NCI-H82 treated with DMSO at 0.1 percent for 48 hours (cell line): ENCODE measurements around the gene AGXT.

Source experiments
- DNase-seq: peaks from one replicate; lab custom pipeline; 2025; ENCODE audit not compliant: unreplicated experiment; lab: John Stamatoyannopoulos, UW

AGXT gene

DNA sequence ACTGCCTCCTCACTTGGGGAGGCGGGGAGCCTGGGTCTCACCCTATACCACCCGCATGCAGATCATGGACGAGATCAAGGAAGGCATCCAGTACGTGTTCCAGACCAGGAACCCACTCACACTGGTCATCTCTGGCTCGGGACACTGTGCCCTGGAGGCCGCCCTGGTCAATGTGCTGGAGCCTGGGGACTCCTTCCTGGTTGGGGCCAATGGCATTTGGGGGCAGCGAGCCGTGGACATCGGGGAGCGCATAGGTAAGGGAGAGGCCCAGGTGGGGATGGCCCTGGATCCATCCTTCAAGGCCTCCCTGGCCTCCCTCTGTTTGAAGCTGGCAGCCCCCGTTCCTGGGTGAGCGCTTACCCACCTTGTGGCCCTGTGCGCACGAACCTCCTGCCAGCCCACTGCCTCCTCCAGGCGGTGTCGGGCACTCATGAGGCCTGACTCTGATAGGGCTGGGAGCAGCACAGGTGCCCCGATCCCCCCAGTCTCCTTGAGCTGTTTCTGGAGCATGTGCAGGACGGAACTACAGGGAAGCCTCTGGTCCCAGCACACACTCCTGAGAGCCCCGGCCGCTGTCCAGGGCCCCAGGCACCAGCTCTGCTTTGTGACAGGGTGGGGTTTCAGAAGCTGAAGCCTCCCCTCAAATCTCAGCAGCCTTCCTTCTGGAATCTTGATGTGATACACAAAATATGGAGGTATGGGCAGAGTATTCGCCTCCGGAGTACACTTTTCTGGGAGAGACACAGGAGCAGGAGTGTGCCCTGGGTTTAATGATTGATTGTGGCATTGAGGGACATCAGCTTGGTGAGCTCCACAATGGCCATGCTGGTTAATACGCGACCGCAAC lies 708 bp downstream of the AGXT start:
- no peak for DNase-seq

DNA sequence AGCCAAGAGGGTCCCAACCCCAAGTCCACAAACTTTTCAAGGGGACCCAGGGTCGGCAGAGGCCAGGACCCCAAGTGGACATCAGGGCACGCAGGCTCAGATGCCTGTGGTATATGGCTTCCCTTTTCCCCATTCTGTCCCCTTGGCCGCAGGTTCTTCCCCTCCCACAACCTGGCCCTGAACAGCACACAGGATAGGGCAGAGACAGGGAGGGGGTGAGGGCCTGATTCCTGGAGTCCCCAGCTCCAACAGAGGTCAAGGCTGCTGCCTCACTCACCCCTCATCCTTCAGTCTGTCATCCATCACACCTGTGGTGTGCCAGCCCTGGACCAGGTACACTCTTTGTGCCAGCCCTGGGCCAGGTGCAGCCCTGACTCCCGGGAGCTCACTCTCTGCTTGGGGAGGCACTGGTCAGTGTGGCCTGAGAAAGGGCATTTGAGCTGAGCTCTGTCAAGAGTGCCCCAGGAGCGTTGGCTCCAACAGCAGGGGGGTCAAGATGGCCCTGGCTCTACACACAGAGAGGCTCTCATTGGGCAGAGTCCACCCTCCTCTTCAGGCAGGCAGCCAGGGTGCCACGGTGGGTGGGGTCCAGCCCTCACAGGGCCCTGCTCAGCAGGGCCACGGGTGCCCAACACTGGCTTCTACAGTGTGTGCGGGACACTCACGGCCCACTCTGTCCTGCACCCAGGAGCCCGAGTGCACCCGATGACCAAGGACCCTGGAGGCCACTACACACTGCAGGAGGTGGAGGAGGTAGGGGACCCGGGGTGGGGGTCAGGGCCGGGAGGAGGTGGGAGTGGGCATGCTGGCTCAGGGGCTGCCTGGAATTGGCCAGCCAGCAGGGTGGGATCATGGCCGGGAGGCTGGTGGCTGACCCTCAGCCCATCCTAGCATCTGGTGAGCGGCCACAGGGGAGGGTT lies 1.6 kb downstream of the AGXT start:
- DNase-seq = no peak

DNA sequence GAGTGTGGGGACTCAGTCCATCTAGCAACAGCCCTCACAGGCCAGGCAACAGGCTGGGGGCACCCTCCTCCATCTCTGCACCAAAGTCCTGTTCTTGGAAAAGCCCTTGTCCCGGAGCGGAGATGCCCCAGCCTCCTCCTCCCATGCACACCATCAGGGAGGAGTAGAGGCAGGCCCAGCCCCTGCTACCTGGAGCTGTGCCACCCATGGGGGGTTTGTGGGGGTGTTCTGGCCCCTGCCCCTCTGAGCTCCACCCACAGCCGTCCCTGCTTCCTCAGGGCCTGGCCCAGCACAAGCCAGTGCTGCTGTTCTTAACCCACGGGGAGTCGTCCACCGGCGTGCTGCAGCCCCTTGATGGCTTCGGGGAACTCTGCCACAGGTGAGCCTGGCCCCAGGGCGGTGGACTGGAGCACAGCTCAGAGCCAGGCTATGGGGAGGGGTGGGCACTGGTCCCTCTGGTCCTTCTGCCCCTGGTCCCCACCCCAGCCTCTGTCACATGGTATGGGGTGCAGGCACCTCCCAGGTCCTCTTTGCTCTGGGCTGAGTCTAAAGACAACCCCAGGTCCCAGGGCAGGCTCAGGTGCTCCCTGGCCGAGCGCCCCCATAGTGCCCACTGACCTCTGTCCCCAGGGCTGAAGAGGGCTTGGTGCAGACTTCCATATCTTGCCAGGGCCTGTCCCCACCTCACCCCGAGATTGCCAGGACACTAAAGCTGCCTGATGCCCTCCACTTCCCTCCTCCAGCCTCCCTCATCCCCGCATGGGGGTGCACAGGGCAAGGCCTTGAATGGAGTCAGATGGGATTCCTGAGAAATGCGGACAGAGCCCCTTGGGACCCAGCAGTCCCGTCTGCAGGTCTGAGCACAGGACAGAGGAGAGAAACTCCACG lies 2.7 kb downstream of the AGXT start:
- no peak for DNase-seq

DNA sequence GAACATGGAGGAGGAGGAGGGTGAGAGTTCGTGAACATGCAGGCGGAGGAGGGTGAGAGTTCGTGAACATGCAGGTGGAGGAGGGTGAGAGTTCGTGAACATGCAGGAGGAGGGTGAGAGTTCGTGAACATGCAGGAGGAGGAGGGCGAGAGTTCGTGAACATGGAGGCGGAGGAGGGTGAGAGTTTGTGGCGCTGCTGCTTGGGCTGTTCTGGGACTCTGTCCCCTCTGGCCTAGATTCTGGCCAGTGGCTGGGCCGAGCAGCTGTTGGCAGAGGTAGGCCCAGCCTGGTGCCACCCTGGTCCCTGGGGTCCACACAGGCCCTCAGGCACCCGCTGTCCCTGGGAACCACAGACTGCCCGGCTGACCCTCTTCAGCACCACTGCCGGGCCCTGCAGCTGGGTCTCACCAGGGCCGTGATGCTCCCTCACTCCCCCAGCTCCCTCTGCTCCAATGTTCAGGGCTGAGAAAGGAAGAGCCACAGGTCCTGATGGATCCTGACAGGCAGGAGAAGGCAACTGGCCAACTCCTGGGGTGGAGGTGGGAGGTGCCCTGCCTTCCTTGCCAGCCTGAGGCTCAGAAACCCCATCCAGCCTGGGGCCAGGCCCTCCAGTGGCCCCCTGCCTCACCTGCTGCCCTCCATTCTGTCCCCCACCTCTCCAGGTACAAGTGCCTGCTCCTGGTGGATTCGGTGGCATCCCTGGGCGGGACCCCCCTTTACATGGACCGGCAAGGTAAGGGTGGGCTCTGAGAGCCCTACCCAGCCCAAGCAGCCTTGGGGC lies 3.9 kb downstream of the AGXT start:
- no peak for DNase-seq

DNA sequence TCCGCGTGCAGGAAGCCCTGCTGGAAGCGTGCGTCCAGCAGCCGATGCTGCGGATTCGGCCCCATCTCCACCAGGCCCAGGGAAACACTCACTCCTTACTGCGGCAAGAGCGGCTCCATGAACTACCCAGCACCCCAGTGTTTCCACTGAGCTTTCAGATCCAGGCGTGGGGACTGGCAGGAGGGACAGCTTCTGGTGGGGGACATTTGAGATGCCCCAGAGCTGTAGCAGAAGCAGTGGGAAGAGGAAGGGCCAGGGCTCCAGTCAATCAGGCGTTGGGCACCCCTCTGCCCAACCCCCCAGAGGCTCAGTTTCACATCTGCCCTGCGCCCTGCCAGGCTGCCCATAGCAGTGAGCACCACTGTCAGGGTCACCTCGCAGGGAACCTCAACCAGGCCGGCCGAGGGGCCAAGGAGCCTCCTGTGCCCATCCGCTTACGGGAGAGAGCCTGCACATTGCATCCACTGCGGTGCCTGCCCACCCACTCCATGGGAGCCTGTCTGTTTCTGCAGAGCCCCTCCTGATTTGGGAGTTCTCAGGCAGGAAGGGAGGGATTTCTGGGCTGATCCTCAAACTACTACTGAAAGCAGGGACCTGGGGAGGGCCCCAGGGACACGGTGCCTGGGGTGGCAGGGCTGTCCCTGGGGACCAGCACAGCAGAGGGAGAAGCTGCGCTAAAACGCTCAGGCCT lies 4.6 kb downstream of the AGXT start:
- DNase-seq = no peak

DNA sequence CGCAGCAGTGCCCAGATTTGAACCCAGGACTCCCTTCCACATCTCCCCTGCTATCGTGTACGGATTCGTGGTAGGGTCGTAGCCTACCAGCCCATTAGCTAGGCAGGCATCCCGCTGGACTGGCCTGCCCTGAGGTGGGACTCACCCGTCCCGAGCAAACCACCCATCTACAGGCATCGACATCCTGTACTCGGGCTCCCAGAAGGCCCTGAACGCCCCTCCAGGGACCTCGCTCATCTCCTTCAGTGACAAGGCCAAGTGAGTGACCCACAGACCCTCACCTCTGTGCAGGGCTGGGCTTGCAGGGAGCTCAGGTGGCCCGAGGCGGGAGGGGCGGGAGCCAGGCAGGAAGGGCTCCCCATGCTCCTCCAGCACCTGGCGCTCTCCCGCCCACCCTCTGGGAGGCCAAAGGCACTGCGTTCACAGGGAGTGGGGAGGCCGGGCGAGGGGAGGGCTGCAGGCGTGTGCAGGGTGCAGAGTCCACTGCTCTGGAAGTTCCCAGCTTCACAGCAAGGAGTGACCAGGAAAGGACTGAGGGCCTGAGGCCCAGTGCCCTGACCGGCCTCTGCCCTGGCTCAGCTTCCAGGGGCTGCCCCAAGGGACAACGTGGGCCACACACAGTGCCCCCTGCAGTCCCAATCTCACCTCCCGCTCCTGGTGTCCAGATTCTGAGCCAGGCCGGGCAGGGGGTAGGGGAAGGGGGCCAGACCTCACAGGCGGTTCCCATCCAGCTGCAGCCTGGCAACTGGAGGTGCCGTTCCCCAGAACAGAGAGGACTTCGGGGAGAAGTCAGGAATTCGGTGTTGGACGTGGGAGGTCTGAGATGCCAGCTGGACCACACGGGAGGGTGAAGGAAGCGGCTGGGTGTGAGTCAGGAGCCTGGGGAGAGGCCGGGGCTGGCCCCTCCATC lies 5.4 kb downstream of the AGXT start:
- DNase-seq = no peak

DNA sequence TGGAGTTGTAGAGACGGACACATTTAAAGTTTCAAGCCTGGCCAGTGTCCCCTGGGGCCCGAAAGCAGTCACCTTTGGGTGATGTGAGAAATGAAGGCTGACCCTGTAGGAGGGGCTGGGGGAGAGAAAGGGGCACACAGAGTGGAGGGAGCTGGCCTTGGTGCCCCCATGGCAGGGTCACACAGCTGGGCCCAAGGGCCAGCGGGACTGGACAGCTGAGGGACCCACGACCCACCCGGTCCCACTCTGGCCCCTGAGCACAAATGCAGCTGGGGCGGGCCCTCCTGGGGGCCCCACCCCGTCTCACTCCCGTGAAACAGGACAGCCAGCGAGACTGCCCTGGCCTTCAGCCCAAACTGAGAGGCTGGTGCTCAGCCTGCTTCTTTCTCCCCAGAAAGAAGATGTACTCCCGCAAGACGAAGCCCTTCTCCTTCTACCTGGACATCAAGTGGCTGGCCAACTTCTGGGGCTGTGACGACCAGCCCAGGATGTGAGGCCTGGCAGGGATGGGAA lies 6.1 kb downstream of the AGXT start:
- DNase-seq = no peak

DNA sequence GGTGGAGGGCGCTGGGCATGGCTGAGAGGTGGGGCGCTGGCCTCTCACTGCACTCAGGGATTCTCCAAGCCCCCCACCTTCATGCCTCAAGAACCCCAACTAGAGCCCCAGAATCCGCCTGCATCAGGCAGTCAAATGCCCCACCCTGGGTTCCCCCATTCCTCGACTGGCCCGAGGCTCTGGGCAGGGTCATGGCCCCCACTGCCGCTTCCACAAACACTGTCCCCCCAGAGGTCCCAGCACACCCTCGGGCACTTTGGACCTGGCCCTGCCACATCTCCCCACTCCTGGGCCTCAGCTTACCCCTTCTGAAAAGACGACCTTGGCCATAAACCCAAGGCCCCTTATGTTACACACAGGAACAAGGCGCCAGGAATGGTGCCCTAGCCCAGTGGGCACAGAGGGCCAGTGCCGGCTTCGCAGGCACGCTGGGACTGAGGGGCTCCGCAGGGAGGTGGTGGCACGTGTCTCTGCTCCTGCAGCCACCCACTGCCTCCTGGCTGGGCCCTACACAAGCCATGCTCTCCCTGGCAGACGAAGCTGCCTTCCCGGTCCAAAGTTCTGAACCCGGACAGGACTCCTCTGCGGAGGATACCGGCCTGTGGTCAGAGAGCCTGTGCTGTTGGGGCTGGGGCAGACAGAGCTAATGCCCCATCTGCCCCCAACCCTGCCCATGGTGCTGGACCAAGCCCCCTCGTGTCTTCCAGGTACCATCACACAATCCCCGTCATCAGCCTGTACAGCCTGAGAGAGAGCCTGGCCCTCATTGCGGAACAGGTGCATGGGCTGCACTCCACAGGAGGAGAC lies 6.8 kb downstream of the AGXT start:
- DNase-seq = no peak

DNA sequence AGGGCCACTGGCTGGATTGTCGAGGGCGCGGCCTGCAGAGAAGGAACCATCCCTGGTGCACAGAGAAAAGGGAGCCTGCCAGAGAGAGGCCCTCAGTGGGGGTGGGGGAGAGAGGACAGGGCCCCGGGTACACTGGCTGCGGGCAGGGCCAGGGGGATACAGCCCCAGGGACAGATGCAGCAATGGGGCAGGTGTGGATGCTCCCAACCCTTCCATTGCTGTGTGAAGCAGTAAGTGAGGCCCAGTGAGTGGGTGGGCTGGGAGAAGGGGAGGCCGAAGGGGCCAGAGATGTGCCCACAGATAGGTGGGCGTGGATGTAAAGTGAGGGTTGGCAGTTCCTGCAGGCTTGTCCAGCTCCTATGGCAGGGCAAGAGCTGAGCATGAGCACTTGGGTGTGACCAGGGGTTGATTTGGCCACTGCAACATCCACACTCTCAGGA lies 7.4 kb downstream of the AGXT start:
- no peak for DNase-seq

DNA sequence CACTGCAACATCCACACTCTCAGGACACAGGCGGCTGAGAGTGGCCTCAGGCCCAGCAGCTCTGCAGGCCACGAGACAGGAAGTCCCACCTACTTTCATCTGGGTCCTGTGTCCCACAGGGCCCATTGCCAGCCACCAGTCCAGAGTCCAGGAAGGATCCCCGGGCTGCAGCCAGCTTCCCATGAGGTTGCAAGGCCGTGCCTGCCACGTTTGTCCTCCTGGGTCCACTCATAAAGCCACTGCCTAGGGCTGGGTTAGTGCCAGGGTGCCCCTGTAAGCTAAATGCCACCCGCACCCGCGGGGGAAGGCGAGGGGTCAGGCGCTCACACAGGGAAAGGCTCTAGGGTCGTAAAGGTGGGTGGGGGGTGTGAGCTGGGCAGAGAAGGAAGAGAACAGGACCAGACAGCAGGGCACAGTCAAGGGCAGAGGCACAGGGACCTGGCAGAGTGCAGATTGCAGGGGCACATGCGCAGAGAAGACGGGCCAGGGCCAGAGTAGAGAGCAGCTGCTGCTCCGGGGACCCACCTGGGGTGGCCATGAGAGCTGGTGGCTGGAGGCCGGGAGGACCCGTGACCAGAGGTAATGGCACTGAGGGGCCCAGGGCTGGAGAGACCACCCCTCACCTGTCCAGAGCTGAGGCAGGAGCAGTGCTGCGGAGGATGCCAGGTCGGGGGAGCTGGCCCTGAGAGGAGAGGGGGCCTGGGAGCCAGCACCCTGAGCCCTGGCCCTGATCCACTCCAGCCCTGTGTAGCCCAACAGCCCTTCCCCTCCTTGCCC lies 8.0 kb downstream of the AGXT start:
- no peak for DNase-seq

DNA sequence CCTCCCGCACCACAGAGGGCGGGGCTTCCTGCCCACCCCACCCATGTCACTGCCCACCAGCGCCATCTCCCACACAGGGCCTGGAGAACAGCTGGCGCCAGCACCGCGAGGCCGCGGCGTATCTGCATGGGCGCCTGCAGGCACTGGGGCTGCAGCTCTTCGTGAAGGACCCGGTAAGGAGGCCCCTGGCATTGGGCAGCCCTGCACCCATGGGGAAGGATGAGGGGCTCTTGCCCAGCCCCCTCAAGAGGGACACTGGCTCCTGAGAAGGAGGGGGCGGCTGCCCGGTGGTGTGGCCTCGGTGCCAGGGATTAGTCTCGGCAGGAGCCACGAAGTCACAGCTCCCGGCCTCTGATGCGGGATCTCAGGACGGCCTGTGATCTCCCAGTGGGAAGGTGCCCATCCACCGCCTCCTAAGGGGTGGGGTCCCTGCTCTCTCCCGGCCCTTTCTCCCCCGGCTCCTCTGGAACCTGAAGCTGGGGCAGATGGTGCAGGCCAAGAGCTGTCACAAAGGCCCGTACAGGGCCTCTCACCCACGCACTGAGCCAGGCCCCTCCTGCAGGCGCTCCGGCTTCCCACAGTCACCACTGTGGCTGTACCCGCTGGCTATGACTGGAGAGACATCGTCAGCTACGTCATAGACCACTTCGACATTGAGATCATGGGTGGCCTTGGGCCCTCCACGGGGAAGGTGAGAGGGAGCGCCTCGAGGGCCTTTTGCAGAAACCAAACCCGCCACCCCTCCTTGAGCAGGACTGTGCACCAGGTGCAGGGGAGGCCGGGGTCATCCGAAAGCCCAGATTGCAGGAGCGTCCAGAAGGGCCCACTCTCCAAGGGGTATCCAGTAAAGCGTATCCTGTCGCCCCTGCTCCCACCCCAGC lies 9.1 kb downstream of the AGXT start:
- DNase-seq = no peak

DNA sequence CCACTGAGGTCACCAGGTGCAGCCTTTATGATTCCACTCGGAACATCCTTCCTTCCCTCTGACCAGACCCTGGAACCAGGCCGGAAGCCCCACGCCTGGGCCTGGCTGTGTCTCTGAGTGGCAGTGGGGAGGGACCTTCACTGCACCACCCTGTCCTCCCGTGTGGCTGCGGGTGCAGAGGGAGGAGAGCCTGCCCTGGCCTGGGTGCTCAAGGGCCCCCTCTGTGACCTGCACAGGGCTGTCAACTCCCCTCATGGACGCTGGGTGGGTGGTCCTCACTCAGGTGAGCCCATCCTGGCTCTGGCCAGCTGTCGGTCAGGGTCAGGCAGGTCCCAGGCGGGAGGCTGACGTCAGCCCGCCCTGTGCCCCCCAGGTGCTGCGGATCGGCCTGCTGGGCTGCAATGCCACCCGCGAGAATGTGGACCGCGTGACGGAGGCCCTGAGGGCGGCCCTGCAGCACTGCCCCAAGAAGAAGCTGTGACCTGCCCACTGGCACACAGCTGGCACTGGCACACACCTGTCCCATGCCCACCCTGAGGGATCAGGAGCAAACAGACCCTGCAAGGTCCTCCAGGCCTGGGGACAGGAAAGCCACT lies 9.8 kb downstream of the AGXT start:
- DNase-seq = no peak

DNA sequence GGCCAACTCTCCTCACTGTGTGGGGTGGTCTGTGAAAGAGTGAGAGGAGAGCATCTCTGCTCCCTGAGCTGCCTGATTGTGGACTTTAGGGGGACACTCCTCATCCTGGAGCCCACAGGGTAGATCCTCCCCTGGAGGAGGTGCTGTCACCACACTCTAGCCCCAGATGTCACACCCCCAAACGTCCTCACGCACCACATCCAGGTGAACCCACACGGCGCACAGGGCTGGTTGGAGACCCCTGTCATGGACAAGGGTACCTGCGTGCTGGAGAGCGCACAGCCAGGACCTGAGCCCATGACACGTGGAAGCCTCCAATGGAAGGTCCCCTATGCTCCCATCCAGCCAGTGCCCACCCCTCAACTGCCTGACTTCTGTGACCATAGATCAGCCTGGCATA lies 10.5 kb downstream of the AGXT start:
- DNase-seq = no peak

DNA sequence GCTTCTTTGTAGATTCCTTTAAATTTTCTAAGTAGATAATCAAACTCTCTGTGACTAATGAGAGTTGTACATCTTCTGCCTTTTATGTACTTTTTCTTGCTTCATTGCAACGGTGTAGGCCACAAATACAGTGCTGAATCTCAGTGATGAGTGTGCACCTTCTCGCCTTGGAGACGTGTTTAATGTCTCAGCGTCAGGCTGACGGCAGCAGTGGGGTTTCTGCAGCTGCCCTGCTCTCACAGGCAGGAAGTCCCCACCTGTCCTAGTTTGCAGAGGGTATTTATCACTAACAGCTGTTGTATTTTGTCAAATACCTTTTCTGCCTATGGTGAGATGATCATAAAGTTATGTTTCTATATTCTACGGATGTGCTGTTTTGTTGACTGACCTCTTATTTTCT lies 13.3 kb downstream of the AGXT start:
- DNase-seq = no peak

DNA sequence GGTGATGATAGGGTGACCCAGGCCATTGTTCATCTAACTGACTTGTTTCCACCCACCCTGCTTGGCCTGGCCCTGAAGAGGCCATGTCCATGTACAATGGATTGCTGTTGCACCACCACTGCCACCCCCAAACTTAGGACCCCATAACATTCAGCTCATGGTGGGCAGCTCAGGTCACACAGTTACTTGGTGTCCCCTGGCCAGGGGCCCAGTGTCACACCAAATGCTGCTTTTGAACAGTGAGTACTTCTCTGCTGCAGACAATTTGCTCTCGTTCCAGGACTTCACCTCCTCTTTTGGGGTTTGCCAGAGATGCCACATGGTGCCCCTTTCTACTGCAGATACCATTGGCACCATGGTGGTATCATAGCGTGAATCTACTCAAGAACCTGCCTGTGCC lies 15.6 kb downstream of the AGXT start:
- DNase-seq = no peak

DNA sequence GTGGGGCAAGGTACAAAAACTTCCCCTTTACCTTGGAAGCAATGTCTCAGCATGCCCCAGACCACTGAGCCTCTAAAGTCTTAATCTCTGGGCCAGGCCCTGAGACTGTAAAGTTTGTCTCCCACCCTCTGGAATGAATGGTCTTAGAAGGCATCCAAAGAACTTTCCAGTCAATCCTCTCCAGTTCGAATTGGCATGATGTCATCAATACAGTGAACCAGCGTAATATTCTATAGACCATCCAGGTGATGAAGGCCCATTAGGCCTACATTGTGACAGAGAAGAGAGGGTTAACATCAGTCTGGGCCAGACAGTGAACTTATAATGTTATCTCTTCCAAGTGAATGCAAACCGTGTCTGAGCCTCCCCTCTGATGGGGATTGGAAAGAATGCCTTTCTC lies 16.1 kb downstream of the AGXT start:
- no peak for DNase-seq
